Hippocampal formation (tissue), 2 donors: Measurements from ENCODE around the gene CCDC6.
"Not testable (repeated sequence)": the region's sequence is repeated elsewhere in the genome, so short reads cannot be mapped to it uniquely, and the experiment has no call there.

Experiments used
- DNase-seq, 2 donors: peaks; one replicate each; lab custom pipeline; 2025; lab: John Stamatoyannopoulos, UW

Gene CCDC6

DNA sequence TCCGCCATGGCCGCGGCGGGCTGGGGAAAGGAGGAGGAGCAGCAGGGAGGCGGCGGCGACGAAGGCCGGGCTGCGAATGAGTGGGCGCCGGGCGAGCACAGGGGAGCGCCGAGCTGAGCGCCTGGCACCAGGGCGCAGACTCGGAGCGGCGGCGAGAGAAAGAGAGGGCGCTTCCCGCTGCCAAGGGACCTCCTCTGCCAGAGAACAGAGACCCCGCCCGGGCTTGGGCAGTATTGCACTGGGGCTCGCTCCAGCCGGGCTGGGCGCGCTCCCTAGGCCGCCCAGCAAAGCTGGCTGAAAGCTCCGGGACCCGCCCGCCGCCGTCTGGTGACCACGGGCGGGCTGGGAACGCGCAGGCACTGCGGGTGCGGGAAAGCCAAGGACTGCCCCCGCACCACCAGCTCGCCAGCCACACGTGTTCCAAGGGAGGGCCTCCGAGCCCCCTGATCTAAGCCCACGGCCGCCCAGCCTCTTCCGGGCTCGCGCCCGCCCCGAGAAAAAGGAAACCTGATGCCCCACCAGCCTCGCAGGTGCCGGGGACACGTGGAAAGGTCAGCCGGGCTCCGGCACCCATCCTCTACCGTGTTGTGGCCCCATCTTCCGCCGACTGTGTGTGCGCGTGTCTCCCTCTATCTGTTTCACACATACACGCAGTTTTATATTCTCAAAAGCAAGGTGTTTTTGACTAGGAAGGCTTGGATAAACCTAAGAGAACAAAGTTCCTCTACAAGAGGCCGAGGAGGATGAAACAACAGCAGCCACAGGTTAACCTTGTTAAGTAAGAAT, at the start of gene CCDC6:
Gene CCDC6 (minus strand): TSS at position 140 of the 786 bp plus-strand sequence. CDS start 132 bp downstream, at position 8.
- peak; percentile 91 for DNase-seq

DNA sequence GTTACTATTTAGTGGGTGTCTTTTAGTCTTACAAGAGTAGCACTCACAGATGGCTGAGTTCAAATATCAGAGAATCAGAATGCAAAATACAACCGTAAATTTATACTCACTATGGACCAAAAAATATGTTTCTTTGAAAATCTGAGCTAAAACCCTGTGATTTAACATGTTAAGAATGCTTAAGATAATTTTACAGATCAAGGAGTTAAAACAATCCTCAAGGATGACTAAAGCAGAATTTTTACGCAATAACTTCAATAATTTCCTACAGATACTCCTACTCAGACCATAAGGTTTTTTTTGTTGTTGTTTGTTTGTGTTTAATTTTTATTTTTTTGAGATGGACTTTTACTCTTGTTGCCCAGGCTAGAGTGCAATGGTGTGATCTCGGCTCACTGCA, 47.9 kb upstream of the CCDC6 start:
- DNase-seq = no peak

DNA sequence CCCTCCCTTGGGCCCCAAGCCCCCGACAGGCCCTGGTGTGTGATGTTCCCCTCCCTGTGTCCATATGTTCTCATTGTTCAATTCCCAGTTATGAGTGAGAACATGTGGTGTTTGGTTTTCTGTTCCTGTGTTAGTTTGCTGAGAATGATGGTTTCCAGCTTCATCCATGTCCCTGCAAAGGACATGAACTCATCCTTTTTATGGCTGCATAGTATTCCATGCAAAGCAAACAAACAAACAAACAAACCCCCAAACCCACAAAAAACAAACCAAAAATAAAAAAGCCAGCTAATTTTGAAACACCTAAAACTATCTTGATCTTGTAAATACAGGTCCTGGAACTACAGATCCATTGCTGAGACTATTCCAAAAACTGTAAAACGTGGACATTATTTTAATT, 47.4 kb upstream of the CCDC6 start:
- not testable (repeated sequence) for DNase-seq

DNA sequence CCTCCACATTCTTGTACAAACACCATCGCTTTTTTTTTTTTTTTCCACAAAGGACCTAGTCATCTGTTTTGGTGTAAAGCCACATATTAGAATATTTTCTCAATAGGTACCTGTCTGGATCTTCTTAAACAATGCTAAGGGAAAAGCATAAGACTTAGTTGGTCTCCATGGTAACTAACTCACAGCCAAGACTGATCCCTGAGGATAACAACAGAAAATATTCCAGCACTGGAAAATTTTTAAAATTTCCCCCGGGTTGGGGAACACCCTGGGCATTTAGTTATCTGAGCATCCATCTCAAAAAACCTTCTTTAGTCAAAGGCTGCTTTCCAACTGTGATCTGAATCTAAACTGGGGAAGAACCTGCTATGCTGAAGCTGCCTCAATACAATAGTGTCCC, 43.7 kb upstream of the CCDC6 start:
- DNase-seq = no peak

DNA sequence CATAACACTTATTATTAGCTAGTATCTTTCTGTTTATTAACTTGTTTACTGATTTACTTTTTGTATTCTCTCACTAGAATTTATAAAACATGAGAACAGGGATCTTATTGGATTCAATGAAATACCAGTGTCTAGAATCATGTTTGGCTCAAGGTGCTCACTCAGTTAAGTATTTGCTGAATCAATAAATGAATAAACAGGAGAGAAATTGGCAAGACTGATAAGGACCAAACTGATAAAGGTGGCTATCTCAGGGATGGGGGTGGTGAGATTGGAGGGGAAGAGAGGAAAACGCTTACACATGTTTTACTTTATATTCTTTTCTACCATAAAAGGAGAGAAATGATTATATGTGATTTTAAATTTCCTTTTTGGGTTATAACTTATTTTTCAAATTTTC, 43.3 kb upstream of the CCDC6 start:
- no peak for DNase-seq

DNA sequence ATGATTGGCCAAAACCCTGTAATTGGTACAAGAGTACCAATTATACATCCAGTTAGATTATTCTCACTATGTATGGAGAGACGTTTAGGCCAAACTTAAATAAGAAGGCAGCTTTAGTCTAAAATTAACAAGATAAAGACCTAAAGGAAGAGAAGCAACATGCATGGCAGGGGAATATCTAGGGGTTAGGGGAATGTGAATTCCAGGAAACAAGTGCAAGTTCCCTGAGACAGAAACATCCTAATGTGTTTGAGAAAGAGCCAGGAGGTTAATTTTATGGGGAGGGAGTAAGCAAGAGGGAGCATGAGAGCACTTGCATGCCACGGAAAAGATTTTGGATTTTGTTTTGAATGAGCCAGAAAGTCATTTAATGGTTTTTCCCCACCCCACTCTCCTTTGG, 39.6 kb upstream of the CCDC6 start:
- no peak for DNase-seq

DNA sequence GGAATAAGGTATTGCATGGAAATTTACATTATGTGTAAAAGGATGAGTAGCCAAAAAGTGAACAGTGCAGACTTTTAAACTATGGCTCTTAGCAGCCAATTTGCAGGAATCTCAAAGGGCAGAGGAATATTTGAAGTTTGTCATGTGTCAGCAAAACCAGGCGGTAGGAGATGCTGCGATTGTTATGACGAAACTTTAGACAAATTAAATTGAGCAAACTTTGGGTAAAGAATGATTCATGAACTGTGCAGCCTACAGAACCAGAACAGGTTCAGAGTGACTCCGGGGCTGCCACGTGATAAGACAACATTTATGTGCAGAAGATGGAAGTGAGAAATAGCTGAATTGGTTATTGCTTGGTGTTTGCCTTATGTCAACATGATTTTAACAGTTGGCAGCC, 39.2 kb upstream of the CCDC6 start:
- no peak for DNase-seq

DNA sequence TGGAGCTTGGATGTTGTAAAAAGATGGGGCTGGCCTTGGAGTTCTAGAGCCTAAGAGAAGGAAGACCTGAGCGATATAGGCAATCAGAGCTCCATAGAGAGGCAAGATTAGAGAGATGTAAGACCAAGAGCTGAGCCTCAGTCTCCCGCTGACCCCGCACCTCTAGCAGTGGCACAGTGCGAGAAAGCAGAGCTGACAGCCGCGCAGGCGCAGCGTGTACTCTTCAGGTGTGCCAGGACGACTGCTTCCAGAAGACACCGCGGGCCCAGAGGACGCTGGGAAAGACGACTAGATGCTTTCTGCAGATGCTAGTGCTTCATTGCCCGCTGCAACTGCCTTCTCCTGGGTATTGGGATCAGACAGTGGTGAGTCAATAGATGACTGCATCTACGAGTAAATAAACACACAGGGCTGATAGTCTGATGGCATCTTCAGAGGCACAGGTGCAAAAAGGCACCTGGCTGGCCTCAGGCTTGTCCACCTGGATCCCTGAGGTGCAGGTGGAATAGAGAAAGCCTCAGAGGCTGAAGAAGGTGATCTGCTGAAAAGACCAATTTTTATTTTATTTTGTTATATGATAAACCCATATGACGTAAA, 38.1 kb upstream of the CCDC6 start:
- DNase-seq = no peak

DNA sequence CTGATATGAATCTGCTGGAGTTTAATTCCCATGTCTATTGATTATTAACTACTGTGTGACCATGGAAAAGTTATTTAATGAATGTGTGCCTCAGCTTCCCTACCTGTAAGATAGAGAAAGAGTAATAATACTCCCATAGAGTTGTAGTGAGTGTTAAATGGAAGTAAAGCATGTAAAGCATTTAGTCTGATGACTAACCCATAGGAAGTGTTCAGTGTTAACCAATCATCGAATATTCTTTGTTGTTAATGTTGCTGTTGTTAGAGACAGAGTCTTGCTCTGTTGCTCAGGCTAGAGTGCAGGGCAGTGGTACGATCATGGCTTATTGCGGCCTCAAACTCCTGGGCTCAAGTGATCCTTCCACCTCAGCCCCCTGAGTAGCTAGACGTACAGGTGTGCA, 36.2 kb upstream of the CCDC6 start:
- DNase-seq = no peak

DNA sequence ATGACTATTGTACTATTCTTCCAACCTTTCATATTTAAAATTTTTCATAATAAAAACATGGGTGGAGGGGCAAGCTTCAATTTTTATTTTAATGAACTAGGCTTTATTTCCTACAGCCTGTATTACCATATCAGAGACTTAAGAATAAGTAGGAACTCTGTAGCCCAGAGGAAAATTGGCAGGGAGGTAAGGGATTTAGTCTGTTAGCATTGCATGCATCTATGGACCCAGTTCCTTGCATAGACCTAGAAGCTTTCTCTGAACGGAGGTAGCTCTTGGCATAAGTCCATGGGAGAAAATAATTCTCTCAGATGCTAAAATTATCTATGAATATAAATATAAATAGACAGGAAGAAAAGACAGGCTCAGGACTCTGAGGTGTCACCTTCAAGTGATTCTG, 31.4 kb upstream of the CCDC6 start:
- DNase-seq = no peak

DNA sequence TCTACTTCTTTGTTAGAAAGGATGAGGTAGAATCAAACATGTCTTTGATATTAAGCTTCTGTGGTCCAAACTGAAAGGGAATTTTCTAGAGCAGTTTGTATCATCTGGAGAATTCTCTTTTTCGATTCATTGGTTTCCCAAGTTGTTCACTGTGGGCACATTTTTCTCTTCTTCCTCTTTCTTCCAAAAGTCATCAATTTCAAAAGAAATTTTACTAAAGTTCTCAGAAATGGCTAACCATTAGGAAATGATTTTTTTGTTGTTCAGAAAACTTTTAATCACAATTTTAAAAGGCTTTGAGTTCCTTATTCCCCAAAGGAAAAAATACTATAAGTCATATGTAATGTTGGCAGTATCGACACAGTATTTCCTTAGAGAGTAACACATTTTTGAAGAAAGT, 28.3 kb upstream of the CCDC6 start:
- DNase-seq = no peak

DNA sequence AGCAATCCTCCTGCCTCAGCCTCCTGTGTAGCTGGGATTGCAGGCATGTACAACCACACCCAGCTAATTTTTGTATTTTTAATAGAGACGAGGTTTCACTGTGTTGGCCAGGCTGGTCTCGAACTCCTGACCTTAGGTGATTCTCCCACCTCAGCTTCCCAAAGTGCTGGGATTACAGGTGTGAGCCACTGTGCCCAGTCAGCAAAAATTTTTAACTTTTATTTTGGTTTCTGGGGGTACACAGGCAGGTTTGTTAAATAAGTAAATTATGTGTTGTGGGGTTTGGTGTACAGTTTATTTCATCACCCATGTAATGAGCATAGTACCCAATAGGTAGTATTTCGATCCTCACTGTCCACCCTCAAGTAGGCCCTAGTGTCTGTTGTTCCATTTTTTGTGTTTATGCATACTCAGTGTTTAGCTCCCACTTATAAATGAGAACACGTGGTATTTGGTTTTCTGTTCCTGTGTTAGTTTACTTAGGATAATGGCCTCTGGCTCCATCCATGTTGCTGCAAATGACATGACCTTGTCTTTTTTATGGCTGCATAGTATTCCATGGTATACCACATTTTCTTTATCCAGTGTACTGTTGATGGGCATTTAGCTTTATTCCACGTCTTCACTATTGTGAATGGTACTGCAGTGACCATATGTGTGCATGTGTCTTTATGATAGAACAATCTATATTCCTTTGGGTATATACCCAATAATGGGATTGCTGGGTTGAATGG, 24.6 kb upstream of the CCDC6 start:
- DNase-seq = not testable (repeated sequence)

DNA sequence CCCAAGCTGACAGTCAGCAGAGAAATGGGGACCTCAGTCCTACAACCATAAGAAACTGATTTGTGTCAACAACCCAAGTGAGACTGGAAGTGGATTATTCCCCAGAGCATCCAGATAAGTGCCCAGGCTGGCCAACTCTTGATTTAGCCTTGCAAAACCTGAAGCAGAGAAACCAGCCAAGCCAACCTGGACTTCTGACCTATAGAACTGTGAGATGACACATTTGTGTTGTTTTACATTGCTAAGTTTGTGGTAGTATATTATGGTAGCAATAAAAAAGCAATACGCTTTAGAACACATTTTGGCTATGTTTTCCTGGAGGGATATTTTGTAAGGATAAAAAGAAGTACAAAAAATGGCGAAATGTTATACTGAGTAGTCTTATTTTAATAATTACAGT, 19.7 kb upstream of the CCDC6 start:
- no peak for DNase-seq

DNA sequence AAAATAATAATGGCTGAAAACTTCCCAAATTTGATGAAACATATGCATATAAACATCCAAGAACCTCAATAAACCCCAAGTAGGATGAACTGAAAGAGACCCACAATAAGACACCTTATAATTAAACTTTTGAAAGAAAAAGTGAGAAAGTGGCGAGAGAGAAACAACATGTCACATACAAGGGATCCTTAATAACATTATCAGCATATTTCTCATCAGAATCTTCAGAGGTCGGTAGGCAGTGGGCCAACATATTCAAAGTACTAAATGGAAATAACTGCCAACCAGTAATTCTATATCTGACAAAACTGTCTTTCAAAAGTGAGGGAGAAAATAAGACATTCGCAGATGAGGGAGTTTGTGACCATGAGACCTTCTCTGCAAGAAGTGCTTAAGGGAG, 16.6 kb upstream of the CCDC6 start:
- DNase-seq = no peak

DNA sequence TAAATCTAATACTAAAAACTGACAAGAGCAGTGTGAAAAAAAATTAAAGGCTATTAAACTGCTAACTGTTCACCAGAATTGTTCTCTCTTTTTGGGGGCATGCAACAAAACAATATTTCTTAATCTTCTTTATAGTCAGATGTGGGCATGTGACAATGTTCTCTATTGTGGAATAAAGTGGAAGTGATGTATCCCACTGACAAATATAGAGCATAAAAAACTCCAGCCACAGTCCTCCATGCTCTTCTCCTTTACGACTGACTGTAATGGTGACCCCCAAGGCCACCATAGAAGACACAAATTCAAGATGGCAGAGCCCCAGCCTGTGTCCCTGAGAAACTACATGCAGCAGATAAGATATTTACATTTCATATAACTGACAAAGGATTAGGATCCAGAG, 11.6 kb upstream of the CCDC6 start:
- DNase-seq = no peak

DNA sequence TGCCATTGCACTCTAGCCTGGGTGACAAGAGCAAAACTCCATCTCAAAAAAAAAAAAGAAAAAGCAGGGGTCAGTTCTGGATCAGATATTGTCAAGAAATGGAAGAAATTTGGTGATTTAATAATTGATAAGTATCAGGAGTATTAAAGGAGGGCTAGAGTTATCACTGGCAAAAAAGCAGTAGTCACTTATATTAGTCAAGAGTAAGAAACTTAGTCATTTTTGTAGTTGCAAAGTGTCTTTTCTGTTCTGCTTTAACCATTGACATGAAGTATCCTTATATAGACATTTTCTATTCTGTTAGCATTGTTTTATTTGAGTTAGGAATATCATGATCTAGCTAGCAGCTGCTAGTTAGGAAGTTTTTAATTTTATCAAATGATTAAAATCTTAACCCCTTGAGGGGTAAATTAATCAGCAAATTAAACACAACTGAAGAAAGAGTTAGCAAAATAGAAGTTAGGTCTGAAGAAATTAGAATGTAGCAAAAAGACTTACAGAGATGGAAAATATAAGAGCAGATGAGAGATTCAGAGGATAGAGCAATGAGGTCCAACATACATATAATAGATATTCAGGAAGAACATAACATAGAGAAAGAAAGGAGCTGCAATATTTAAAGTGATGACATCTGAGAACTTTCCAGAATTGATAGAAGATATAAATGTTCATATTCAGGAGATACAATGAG, 7.3 kb upstream of the CCDC6 start:
- no peak for DNase-seq

DNA sequence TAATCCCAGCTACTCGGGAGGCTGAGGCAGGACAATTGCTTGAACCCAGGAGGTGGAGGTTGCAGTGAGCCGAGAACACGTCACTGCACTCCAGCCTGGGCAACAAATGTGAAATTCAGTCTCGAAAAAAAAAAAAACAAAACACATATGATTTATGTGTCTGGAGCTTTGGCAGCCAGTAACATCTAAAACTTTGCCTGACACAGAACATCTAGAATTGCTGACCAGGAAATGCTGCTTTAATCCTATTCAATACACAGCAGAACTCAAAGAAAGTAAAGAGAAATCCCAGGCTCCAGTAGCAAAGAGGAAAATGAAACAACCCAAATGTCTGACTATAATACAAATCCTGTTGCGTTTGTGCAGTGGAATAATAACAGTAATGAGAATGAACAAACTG, 4.5 kb upstream of the CCDC6 start:
- DNase-seq = no peak

DNA sequence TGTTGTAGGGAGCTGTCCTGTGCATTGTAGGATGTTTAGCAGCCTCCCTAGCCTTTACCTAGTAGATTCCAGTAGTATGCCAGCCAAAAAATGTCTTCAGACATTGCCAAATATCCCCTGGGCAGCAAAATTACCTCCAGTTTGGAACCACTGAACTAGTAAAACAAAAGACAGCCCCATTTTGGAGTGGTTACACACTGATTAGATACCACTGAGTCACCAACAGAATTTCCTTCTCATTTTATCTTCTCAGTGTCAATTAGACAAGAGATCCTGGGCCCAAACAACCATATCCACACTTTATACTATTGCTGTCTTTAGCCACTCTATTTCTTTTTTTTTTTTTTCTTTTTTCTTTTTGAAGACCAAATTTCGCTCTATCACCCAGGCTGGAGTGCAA, 3.5 kb upstream of the CCDC6 start:
- DNase-seq = no peak

DNA sequence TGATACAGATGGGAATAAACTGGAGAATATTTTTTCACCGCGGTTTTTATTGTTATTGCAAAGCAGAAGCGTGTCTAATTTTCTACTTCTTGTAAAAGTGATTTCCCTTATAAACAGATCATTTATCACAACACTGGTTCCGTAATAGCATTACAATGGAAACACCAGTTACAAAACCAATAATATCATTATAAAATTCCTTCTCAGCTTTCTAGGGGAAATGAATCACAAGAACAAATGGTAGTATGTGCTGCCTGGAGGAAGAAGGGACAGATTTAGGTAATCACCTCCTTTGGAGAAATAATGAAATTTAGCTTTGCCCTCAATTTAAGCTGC, 2.4 kb upstream of the CCDC6 start:
- DNase-seq = no peak

DNA sequence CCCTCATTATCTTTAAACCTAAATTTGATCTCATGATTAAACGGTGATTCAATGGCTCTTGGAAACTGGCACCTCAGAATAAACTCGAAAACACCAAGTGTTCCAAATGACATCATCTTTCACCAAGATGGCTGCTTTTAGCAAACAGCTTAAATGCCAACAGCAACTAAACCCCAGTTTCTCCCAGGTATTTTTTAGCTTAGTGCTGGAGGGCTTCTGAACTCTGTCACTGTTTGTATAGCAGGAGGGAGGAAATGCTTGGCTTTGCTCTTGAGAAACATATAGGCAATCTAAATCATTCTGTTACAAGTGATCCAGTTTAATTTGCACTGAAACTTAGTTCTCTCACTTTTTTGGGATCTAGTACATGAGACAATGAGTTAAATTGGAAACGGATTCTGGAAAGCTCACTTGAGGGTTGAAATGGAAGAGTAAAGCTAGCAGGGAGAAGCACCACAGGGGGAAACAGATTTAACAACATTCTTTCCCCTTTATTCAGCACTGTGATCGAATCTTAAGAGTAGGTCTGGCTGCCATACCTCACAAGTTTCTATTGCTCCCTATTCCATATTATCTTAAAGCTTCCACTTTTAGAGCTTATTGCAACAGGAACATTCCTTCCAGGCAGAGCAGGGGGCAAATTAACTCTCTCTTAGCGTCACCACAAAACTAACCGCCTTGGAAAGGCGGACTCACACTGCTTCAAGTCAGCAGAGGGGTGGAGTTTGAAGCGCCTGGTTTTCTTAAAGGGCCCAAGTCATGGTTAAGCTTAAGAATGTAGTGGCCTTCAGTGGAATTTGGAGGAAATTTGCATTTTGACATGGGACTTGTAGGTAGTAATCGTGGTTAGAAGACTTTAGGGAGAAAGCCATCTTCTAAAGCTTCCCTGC, 1.8 kb upstream of the CCDC6 start:
- DNase-seq = peak; percentile 43 to 59

DNA sequence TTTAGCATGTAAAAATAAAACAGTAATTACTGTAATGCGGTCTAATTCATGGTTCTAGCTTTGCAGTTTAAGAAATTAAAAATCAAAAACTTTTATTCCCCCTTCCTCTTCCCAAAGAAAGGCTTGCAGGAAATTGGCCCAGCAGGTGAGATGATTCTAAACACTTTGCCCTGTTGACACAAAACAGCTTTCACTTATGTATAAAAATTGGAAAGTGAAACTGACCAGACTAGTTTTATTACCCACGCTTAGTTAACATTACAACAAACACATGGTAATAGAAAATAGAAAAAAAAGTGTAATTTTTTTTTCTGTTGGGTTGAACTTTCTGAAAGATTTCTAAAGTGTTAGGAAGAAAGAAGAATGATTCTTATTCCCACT, 1.2 kb upstream of the CCDC6 start:
- DNase-seq = no peak
